HG03469 (cell line): ENCODE measurements around the gene LPP.

ENCODE experiments used
- ATAC-seq: cut with Tn5 transposase; IDR thresholded peaks from one replicate; pipeline ENCODE4 v1.9.1; 2021; ENCODE audit warnings: mild to moderate bottlenecking, moderate library complexity, moderate number of reproducible peaks; ENCODE audit not compliant: unreplicated experiment

LPP gene

DNA sequence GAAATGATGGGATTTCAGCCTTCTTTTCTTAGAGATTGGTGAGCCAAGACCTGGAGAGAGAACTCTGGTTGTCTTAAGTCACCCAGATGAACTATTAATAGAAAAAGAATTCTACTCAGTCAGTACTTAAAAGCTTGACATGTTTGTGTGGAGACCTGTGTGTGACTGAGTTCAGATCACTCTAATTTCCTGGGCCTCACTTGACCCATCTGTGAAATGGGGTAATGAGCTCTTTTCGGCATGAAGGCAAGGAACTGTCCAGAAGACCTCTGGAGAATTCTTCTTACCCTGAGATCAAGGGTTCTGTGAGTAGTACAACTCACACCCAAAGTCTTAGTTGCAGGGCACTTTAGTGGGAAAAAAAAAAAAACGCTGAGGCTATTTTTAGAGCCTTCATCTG is 92.9 kb downstream of the LPP start:
- ATAC-seq, result no peak

DNA sequence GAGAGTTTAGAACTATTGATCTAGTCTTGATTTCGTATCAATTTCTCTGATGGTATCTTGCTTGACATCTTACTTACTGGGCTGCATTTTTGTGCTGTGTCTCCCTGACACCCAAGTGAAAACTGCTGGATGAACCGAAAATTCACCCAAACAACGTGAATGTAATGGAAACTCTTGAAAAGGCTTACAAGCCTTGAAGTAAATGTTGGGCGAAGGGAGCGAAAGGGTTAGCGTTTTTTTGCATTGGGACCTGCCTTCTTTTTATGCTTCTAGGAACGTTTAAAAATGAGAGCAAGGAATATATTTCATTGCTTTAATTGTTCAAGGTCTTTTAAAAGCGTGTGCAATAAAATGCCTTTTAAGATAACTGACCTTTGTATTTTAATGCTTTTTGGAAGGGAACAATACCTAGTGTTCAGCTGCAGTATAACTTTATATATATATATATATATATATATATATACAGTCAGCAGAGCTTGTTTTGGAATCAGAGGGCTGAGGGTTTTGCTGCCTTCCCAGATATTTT is 94.1 kb downstream of the LPP start:
- no peak for ATAC-seq

DNA sequence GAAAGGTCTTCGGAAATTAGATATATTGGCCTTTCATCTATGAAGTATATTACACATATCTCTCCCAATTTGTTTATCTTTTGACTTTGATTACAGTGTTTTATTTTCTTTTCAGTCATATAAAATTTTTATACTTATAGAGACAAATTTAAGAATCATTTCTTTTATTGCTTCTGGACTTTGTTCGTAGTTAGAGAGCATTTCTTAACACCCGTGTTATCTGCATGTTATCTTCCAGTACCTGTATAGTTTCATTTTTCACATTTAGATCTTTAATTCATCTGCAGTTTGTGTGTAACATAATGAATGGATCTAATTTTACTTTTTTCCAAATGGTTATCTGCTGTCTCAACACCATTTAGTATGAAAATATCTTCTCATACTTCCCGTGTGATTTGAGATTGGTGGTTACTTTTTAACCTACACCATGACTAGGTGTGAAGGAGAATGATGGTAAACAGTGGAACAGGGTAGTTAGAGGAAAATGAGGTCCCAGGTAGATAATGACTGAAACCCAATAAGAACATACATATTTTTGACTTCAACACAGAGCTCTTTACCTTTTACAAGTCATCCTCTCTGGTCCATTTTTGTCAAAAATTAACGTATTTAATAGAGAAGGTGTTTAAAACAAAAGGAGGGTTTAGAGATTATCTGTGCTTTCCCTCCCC is 99.3 kb downstream of the LPP start:
- no peak for ATAC-seq

DNA sequence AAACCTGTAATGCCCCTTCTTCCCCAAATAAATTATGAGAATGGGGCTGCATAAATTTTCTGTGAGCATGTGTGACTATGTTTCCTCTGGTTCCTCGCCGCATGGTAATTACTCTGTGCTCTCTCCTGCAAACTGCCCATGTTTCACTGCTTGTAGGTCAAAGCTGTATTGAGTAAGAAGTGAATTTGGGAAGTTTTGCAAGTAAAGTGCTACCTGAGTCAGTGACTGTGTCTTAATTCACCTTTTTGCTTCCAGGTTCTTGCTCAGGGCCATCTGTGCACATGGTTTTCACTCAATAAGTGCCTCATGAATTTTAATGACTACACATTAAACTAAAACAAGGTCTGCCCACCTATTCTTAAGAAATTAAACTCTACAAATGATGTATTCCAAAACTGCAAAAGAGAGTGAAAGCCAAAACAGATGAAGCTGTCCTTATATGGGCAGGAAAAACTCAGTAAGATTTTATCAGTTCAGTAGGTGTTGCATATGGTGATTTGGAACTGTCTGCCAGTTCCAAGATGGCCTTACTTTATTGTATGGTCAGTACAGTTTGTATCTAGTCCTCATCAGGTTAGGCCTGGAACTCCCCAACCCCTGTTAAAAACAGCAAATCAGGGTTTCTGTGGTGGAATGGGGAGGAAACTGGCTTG is 100.0 kb downstream of the LPP start:
- ATAC-seq, result no peak

DNA sequence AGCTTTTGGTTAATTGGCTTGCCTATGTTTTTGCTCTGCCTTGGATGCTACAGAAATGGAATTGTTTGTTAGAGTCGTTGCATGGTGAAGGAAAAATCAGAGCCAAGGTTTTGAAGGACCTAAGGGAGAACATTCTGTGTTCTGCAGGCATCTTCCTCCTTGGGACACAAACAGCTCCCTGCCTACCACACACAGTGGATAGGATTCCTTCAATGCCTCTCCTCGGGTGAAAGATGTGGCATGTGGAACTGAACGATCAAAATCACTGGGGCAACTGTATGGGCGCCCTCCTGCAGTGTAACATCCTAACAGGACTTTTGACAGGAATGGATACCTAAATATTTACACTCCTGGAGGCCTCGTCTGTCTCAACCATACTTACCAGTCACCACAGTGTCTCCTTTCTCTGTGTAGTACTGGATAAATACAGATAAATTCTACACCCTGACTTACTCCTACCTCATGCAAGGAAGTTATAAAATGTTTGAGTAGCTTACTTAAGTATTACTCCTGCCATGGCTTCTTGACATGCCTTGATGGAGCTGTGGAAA is 100.6 kb downstream of the LPP start:
- ATAC-seq, result no peak

DNA sequence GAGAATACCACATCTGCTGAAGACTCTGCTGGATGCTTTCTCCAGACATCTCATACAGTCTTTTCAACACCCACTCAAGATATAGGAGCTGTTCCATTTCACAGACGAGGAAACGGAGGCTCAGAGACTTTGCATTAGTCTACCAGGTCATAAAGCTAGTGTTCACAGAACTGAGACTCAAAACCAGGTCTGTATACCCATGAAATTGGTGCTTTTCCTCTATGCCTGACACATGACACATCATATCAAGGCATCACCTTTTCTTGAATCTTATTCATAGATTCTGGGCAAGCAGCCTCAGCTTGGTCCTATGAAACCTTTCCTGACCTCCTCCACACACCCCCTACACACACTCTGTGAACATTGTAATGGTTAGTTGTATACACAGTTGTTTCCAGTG is 101.2 kb downstream of the LPP start:
- ATAC-seq, result no peak

DNA sequence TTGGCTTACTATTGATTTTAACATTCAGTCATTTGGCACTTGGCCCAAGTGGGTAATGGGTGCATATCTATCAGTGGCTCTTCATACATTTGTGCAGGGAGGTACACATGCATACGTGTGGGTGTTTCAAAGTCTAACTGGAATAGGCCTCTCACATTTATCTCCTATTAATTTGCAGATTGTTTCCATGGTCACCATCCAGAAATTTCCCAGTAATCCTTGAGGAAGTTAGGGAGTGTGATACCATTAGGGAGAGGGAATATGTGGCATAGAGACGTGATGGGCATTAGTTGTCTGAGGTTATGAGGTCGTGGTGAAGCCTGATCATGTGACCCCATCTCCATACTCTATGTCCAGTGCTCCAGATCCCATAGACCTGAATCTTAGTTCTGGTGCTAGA is 102.8 kb downstream of the LPP start:
- no peak for ATAC-seq

DNA sequence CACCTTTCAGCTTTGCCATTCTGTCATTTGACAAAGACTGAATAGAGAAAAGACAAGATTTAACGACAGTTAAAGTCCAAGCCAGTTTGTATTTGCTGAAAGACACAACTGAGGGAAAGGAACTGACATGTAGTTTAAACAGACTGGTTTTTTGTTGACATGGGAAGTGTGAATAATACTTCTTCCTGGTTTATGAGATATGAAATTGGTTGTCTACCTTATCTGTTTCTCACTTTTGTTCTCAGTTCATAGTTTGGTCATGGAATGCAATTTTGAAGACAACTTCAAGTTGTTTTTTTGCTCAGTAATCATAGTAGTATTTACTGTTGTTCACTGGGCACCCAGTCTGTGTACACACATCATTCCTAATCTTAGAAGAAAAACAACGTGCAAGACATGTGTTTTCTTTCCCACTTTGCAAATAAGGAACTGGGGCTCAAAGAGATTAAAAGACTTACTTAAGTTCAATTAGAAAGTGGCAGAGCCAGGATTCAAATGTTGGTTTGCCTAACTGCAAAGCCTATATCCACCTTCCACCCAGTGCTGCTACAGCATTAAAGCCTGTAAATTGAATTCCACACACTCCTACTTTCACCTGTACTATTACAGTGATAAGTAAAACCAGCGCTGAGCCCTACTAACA is 103.5 kb downstream of the LPP start:
- no peak for ATAC-seq

DNA sequence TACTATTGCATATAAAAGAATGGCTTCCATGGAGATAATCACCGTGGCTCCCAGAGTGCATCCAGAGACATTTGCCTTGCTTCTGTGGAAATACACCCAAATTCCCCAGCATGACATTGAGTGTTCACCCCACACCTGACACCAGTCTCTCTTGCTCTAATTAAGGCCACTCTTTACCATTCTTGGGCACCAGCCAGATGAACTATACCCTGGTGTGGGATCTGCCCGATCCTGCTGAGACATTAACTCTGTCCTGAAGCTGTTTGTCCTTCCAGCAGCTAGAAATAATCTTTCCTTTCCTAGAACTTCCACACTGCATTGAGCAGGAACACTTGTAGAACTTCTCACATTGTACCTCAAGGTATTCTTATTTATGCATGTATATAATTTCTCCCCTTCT is 105.2 kb downstream of the LPP start:
- no peak for ATAC-seq

DNA sequence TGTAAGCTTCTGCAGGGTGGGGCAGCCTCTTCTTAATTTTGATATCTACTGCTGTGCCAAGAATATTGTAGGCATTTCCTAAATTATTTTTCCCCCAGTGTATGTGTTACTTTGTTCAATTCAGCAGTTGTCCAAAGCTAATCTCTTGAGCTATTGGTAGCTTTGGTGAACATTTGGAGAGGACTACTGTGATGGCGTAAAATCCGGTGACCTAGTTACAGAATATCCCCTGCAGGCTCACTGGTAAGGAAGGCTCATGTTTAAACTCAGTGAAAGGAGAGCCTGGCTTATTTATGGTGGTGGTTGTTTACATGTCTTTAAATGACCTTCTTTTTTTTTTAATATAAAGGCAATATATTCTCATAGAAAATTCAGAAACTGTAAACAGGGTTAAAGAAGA is 105.6 kb downstream of the LPP start:
- no peak for ATAC-seq

DNA sequence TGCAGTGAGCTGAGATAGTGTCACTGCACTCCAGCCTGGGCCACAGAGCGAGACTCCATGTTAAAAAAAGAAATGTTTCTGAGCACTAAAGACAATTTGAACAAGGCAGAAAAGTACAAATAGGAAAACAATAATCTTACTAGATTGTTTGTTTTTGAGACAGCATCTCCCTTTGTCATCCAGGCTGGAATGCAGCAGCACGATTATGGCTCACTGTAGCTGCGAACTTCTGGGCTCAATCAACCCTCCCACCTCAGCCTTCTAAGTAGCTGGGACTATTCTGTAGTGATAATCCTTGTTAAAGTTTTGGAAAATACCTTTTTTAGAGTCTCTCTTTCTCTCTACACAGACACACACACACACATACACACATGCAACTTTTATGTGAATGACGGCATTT is 107.1 kb downstream of the LPP start:
- no peak for ATAC-seq

DNA sequence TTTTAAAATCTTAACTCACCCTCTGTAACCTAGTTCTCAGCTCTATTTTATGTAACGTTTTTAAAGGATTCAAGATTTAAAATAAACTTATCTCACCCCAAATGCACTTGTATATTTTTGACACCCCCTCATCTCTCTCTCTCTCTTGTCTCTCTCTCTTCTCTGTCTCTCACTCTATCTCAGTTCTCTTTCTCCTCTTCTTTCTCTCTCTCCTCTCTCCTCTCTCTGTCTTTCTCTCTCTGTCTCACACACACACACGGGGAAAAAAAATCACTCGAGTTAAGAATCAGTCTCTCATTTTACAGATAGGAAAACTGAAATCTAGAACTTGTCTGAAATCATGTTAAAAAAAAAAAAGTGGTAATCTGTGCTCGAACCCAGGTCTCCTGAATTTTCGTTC is 108.5 kb downstream of the LPP start:
- no peak for ATAC-seq

DNA sequence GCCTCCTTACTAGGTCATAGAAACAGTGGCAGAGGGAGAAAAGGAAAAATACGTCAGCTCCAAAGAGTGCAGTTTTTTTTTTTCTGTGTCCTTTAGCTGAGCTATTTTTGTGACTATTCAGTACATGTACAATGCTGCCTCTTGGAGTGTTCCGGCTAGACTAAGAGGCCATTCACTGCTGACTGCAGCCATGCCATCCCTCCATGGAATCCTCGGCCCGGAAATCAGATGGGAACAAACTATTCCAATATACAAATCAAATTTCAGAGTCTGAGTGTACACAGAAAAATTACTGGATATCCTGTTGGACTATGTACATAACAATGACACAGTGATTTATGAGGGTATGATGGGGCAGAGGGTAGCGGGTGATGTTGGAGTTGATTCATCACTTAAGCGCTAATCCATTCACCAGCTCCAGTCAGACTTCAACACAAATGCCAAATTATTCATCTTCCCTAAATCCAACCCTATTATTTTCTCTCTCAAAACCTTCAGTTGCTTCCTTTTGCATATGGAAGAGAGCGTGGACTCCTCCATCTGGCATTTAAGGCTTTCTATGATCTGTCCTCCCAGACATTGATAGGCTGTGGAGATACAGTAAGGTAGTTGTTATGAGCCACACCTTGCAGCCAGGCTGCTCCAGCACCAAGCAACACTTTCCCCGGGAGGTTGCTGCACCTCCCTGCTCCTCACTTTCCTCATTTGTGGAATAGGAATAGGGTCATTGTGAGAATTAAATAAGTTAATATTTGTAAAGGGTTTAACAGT is 109.1 kb downstream of the LPP start:
- ATAC-seq, result no peak

DNA sequence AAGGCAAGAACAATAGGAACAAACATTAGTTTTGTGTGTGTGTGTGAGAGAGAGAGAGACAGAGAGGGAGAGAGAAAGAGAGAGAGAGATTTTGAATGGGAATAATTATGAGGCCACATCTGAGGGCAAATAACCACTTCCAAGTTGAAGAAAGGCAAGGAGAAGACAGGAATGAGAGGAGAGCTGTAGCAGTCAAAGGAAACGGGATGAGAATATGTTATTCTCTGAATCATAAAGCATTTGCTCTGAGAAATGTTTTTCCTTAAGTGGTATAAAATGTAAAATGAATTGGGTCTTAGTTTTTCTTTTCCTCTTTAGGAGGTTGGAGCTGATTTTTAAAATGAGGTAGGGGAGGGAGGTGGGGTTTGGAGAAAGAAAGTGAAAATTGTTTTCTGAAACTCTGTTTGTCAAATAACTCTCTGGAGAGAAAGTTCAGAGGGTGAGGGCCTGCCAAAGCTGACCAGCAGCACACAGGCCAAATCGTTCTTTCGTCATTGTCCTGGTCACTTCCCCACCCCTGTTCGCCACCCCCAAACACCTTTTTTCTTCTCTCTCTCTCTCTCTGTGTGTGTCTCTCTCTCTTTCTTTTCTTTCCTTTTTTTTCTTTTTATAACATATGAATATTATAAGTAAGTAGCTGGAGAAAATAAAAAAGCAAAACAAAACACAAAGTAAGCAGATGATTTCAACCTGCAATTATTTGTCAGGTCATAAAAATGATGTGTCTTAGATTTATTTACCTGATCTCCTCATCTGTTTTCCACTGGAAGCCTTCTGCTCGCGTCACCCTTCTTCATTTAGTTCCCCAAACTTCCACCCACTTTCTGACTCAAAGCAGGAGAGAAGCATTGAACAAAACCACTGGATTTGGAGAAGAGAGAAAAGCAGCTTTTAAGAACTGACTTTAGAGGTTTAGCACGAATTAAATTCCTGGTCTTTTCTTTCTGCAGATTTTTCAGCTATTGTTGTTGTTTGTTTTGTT is 110.6 kb downstream of the LPP start:
- ATAC-seq, result no peak

DNA sequence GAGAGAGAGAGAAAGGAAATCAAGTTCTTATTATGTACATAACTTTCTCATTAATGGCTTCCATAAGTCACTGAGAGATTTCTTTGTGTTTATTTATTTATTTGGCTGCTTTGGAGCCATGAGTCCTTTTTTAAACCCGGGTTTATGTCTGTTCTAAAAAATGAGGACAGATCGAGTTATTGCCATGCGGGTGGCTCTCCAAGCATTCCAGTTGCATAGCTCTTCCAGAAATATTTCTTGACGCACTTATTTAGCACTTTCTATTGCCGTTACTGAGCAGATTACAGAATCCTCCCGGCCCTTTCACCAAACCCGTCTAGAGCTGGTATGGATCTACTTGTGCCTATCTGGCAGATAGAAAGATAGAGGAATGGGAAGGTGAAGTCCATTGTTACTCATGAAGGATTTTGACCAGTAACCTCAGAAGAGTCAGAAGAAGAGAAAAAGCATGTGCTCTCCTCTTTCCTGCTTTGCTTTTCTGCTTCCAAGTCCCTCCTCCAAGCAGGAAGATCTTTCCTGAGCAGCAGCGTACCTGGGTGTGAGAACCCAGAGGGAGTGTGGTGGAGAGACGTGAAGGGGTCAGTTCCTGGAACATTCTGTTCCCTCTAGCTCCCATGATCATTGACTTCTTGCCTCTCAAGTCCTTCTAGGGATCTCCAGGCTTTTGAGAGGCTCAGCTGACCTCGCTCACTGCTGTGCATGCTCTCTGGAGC is 112.8 kb downstream of the LPP start:
- no peak for ATAC-seq

DNA sequence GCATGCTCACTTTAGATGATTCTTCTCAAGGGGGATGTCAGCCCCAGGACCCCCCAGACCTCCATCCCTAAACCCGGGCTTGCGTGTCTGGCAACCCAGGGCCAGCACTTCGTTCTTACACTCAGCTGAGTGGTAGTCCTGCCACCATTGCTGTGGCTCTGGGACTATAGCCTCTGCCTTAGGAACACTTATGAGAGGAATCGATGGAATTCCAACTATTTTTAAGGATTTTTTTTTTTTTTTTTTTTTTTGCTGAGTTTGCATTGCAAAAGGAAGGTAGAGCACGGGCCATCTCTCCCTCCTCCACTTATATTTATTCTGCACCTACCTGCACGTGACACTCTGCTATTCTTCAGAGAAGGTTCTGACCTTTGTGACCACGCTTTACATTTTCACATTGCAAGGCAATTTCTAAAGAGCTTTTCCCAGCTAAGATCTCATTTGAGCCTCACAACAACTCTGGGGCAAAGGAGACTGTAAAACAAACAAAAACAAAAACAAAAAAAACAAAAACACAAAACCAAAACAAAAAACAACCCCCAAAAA is 113.9 kb downstream of the LPP start:
- no peak for ATAC-seq

DNA sequence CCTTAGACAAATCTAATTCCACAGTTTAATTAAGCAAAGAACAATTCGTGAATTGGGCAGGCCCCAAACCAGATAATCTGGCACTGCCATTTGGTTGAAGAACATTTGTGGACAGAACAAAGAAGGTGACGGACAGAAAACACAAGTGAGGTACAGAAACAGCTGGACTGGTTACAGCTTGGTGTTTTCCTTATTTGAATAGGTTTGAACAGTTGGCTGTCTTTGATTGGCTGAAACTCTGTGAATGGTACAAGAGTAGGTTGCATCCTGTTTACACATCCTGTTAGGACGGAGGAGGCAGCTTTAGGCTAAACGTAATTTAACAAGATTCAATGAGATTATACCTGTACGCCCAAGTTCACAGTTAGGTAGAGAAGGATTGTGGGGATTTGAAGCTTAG is 114.4 kb downstream of the LPP start:
- ATAC-seq, result no peak

DNA sequence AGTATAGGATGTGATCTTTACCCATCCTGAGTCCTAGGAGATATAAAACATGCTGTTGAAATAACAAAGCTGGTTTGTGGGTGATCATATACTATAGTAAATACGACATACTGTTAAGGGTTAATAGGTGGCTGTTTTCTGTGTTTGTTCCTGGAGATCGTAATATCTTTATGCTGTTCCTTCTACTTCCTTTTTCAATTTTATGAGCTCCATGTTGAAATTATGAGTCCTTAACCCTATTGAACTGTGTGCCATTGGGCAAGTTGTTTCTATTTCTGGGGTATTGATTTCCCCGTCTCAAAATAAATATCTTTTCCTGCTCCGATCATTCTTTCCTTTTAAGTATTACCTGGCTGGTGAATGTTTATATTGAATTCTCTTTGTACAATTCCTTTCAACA is 115.1 kb downstream of the LPP start:
- ATAC-seq, result no peak

DNA sequence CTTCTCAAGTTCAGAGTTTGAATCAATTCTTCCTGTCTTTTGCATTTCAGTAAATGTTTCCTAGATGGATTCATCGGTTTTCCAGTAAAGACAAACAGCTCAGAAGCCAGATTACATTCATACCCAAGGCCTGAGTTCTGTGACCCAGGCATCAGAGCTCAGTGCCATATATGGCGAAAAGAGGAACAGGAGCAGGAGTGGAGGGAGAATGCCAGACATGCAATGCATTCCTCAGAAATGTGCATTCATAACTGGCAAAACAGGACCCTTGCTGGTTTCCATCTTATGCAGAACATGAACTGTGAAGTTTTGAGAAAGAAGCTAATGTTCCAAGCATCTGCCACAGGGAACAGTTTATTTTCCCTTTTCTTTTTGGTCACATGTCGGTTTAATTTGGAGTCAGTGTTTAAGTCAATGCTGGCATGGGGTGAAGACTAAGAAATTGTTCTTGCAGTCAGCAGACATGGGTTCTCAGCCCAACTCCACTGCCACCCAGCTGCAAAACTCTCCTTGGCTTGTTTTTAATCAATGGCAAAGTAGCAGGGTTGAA is 116.5 kb downstream of the LPP start:
- ATAC-seq, result no peak
